ENCODE data around the gene GTF2F1. TPM values are rescaled to one million over a fixed set of nuclear protein-coding genes. Genes with fewer than 3 reads are reported as not detected.
A peak's percentile ranks its signal among the peaks of the same experiment; 100 is the strongest.

GTF2F1 gene
- total and polyA plus RNA-seq, 9 of the 15 experiments (the other 6 are each of a cell fraction or from before 2014, with no cell fraction given), result 4.7 to 75.4 (median 68.4) TPM

DNA sequence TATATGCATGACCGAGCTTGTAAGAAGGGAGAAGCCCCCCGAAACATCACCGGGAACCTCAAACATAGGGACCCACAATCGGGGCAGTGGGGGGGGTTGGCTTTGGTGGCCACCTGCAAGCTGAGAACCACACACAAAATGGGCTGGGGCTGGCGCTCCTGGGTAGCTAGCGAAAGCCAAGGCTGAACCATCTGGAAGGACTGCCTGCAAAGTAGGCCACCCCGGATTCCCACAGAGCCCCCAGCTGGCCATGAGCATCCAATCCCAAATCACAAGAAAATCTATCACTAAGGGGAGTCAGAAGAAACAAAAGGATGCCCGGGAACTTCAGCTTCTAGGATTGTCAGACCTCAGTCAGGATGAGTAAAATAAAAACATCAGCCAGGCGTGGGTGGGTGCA is 14.5 kb downstream of the GTF2F1 start:
- ATAC-seq (no peak), FAIRE-seq (no peak), DNase-seq (ENCODE audit: extremely low read depth in 1 of 4, low spot score in 3 of 4) (no peak)
- BruUV-seq (replicated peaks), result no TSS peak
- in situ Hi-C loops (cut with MboI) (no loop called here), intact Hi-C loops (cut with micrococcal nuclease) (no loop called here)
- H3K9me3 ChIP-seq (replicated peaks; ENCODE audit: control insufficient read depth, insufficient read depth, low read depth, low read length), result no peaks in the 10 kb centered on the region
- no peak overlapping the region for H3K4me3 ChIP-seq
- no peaks in the 10 kb centered on the region for H3K9me1 ChIP-seq (ENCODE audit: control insufficient read depth, insufficient read depth, low read length)
- H3K4me1 ChIP-seq (replicated peaks in 1 of 2; ENCODE audit: control insufficient read depth in 2 of 2, insufficient read depth in 2 of 2, low read length in 2 of 2), result peaks cover 8 to 43% of the 10 kb centered on the region in 2 experiments
- no peak overlapping the region for H2AFZ ChIP-seq (ENCODE audit: low read depth, low read length)
- no peak overlapping the region for H3K9ac ChIP-seq (ENCODE audit: insufficient read depth in 1 of 2, low read depth in 2 of 2, low read length in 2 of 2)
- 96% methylated on average over 8 of the region's 9 CpGs for WGBS (ENCODE audit: insufficient coverage, low coverage, missing lambda C conversion rate)
- no peak overlapping the region for H3K27ac ChIP-seq (ENCODE audit: extremely low read depth, low read depth, low read length)
- POLR2A ChIA-PET, result interaction anchor here (0.6 to 0.9 kb wide), 2 partner anchors 10 to 39 kb away, joined by 4 read pairs; no protein-coding TSS in a partner anchor
- CTCF ChIA-PET (ENCODE audit: low intra/inter-chr PET ratio), result no interaction called here
- H3K36me3 ChIP-seq (ENCODE audit: control insufficient read depth, insufficient read depth, low read length), result peaks cover 66% of the 10 kb centered on the region; the same call in 2 of the 3 replicates
- peaks cover 7% of the 10 kb centered on the region; the same call in 2 of the 3 replicates for H3K79me2 ChIP-seq (ENCODE audit: control insufficient read depth, insufficient read depth, low read length)
- H3K4me2 ChIP-seq (ENCODE audit: insufficient read depth, low read length), result no peak overlapping the region
- TF ChIP-seq POLR2A (conservative IDR thresholded peaks at IDR 0.05) (0 out of 2 replicates have a peak, but pooled peaks have one; percentile 25), MEF2D (tag; conservative IDR thresholded peaks at IDR 0.05; ENCODE audit: low read depth) (no peak)
- H4K20me1 ChIP-seq (replicated peaks; ENCODE audit: control insufficient read depth, insufficient read depth, low read length), result no peaks in the 10 kb centered on the region
- H3K27me3 ChIP-seq (ENCODE audit: control insufficient read depth in 2 of 2, insufficient read depth in 2 of 2, low read length in 2 of 2), result no peaks in the 10 kb centered on the region

GRCh38 chr19:6378041-6378440 is 14.9 kb downstream of the GTF2F1 start:
- peaks cover 62% of the 10 kb centered on the region; the same call in 2 of the 3 replicates for H3K36me3 ChIP-seq (ENCODE audit: control insufficient read depth, insufficient read depth, low read length)
- peaks cover 8 to 45% of the 10 kb centered on the region in 2 experiments for H3K4me1 ChIP-seq (replicated peaks in 1 of 2; ENCODE audit: control insufficient read depth in 2 of 2, insufficient read depth in 2 of 2, low read length in 2 of 2)
- no peak for DNase-seq (ENCODE audit: extremely low read depth in 1 of 4, low spot score in 3 of 4)
- in situ Hi-C loops (cut with MboI), result no loop called here
- ATAC-seq, result no peak
- H3K9ac ChIP-seq (ENCODE audit: insufficient read depth in 1 of 2, low read depth in 2 of 2, low read length in 2 of 2), result no peak overlapping the region
- BruUV-seq (replicated peaks), result no TSS peak
- no peak overlapping the region for H3K4me3 ChIP-seq
- H3K4me2 ChIP-seq (ENCODE audit: insufficient read depth, low read length), result no peak overlapping the region
- WGBS (ENCODE audit: insufficient coverage, low coverage, missing lambda C conversion rate), result 86% methylated on average over 6 of the region's 6 CpGs
- H4K20me1 ChIP-seq (replicated peaks; ENCODE audit: control insufficient read depth, insufficient read depth, low read length), result no peaks in the 10 kb centered on the region
- no peaks in the 10 kb centered on the region for H3K9me1 ChIP-seq (ENCODE audit: control insufficient read depth, insufficient read depth, low read length)
- ChIA-PET CTCF (ENCODE audit: low intra/inter-chr PET ratio) (no interaction called here), POLR2A (interaction anchor here (0.6 to 0.9 kb wide), 2 partner anchors 11 to 40 kb away, joined by 4 read pairs; no protein-coding TSS in a partner anchor)
- H3K27me3 ChIP-seq (ENCODE audit: control insufficient read depth in 2 of 2, insufficient read depth in 2 of 2, low read length in 2 of 2), result no peaks in the 10 kb centered on the region
- no peak overlapping the region for H3K27ac ChIP-seq (ENCODE audit: extremely low read depth, low read depth, low read length)
- no peak for TF ChIP-seq PCBP1 (IDR thresholded peaks at IDR 0.05; ENCODE audit: low read depth, low read length, poor library complexity, severe bottlenecking)
- peak; percentile 62 for TF ChIP-seq POLR2G (IDR thresholded peaks at IDR 0.05; ENCODE audit: low read depth, low read length)
- TF ChIP-seq ZNF316 (IDR thresholded peaks at IDR 0.05), result peak; percentile 14; the same call in 1 of the 2 replicates
- H2AFZ ChIP-seq (ENCODE audit: low read depth, low read length), result no peak overlapping the region
- intact Hi-C loops (cut with micrococcal nuclease), result no loop called here
- H3K9me3 ChIP-seq (replicated peaks; ENCODE audit: control insufficient read depth, insufficient read depth, low read depth, low read length), result no peaks in the 10 kb centered on the region
- no peak for FAIRE-seq
- peaks cover 7% of the 10 kb centered on the region; the same call in 2 of the 3 replicates for H3K79me2 ChIP-seq (ENCODE audit: control insufficient read depth, insufficient read depth, low read length)

Data from K562 (cell line).